Type B pancreatic cell (in vitro differentiated cells): ENCODE results near the gene RSPH1. TPM values are rescaled to one million over a fixed set of nuclear protein-coding genes. Genes with fewer than 3 reads are reported as not detected.

Experiments
- DNase-seq: peaks from one replicate; pipeline ENCODE4 v3.0.0; 2021; ENCODE audit warnings: mixed read lengths; ENCODE audit not compliant: unreplicated experiment; ENCODE audit errors: extremely low spot score
- H3K27ac Mint-ChIP-seq: 2 replicates; pipeline ENCODE4 v1.8.0; 2021; ENCODE audit warnings: mild to moderate bottlenecking, mixed read lengths
- H3K27me3 Mint-ChIP-seq: 2 replicates; pipeline ENCODE4 v1.8.0; 2021; ENCODE audit warnings: mixed read lengths
- H3K36me3 Mint-ChIP-seq: 2 replicates; pipeline ENCODE4 v1.8.0; 2021; ENCODE audit warnings: mixed read lengths
- H3K4me1 Mint-ChIP-seq: one replicate; pipeline ENCODE4 v1.8.0; 2021; ENCODE audit warnings: mixed read lengths; ENCODE audit not compliant: unreplicated experiment
- H3K4me3 Mint-ChIP-seq: 2 replicates; pipeline ENCODE4 v1.8.0; 2021; ENCODE audit warnings: mild to moderate bottlenecking, mixed read lengths
- H3K9me3 Mint-ChIP-seq: 2 replicates; pipeline ENCODE4 v1.8.0; 2021; ENCODE audit warnings: mixed read lengths
- total RNA-seq: library from RNA; stranded (reverse); gene quantifications from 2 replicates; pipeline ENCODE4 v1.2.1, GENCODE V29; 2021; ENCODE audit warnings: low replicate concordance
- TF ChIP-seq, protein P1 (sequence below): fragments of 200-600 bp; sonication (generic); conservative IDR thresholded peaks from 2 replicates; pipeline ENCODE4 v1.5.0; 2021; ENCODE audit warnings: antibody characterized with exemption, mild to moderate bottlenecking

Gene RSPH1
- total RNA-seq, 1 donor from 2014 or later = 5.2 TPM

GRCh38 chr21:42530167-42530518, 34.1 kb upstream of the RSPH1 start:
- DNase-seq = no peak
- peak overlapping the region; percentile 64 for H3K27ac Mint-ChIP-seq
- TF ChIP-seq, protein P1, sequence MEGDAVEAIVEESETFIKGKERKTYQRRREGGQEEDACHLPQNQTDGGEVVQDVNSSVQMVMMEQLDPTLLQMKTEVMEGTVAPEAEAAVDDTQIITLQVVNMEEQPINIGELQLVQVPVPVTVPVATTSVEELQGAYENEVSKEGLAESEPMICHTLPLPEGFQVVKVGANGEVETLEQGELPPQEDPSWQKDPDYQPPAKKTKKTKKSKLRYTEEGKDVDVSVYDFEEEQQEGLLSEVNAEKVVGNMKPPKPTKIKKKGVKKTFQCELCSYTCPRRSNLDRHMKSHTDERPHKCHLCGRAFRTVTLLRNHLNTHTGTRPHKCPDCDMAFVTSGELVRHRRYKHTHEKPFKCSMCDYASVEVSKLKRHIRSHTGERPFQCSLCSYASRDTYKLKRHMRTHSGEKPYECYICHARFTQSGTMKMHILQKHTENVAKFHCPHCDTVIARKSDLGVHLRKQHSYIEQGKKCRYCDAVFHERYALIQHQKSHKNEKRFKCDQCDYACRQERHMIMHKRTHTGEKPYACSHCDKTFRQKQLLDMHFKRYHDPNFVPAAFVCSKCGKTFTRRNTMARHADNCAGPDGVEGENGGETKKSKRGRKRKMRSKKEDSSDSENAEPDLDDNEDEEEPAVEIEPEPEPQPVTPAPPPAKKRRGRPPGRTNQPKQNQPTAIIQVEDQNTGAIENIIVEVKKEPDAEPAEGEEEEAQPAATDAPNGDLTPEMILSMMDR = no peak

DNA sequence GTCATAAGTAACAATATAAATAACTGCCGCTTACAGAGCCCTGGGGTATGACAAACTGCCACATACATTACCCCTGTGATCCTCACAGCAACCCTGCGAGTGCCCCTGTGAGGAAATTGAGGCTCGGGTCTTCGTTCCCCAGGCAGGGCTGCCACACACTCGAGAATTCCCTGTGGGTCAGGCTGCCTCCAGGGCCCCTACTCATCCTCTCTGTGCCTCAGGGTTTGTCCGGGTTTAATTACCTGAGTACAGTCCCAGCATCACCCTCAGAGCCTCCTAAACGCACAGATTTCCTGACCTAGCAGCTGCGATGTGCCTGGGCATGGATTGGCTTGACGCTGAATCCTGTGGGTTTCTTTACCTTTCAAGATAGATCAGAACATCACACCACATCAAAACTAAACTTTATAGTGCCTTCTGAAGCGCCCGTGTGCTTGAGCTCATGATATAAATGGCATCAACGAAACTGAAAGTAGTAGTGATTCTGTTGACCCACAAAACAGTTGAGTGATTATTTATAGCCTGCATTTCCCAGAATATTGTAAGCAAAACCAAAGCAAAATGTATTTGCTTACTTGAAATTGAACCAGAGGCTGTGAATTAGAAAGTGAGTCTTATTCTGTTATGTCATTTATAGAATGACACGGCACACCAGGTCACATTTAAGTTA, 31.6 kb upstream of the RSPH1 start:
- H3K27ac Mint-ChIP-seq = peak overlapping the region; percentile 56
- TF ChIP-seq, protein P1 = no peak
- peaks cover 5% of the 10 kb centered on the region for H3K36me3 Mint-ChIP-seq
- DNase-seq = no peak
- H3K4me3 Mint-ChIP-seq = peak overlapping the region; percentile 28
- H3K27me3 Mint-ChIP-seq = no peaks in the 10 kb centered on the region
- H3K9me3 Mint-ChIP-seq = no peaks in the 10 kb centered on the region
- H3K4me1 Mint-ChIP-seq = peaks cover 43% of the 10 kb centered on the region

More at GRCh38 chr21:42530167-42530518, 34.1 kb upstream of the RSPH1 start:
- Mint-ChIP-seq H3K27me3 (no peaks in the 10 kb centered on the region), H3K36me3 (no peaks in the 10 kb centered on the region), H3K4me1 (peaks cover 35% of the 10 kb centered on the region), H3K4me3 (no peak overlapping the region), H3K9me3 (no peaks in the 10 kb centered on the region)

DNA sequence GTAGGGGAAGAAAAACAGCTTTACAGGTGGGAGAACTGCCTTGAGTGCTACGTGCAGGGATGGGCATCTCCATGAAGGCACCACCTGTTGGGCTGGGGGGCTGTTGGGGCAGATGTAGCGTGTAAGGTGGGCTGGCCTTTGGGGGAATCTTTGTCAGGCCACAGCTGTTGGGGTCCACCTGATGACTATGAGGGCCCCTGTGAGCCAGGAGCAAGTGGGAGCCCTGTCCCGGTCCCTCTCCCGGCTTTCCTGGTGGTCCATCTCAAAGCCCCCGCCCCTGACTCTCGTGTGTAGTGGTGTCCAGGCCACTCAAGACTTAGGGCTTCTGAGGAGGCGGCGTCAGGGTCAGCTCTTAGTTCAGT, 31.1 kb upstream of the RSPH1 start:
- no peaks in the 10 kb centered on the region for H3K27me3 Mint-ChIP-seq
- TF ChIP-seq, protein P1 = no peak
- peak overlapping the region; percentile 97 for H3K27ac Mint-ChIP-seq
- peaks cover 5% of the 10 kb centered on the region for H3K36me3 Mint-ChIP-seq
- no peaks in the 10 kb centered on the region for H3K9me3 Mint-ChIP-seq
- H3K4me3 Mint-ChIP-seq = no peak overlapping the region
- no peak for DNase-seq
- H3K4me1 Mint-ChIP-seq = peaks cover 44% of the 10 kb centered on the region

DNA sequence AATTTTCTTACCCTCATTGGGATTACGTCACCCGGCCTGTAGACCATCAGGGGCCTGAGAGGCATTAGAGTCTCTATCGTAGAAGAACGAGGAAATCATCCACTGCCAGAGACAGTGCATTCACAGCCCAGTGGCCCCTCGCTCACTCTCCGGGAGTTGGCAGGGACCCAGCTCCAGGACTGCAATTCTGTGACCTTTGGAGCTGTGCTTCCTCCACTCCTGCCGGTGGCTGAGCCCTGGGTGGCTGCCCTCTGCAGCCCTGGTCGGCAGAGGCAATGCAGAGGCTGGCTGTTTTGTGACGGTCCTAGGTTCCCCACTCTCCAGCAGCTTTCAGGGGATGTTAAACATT, 30.3 kb upstream of the RSPH1 start:
- no peak for DNase-seq
- H3K4me1 Mint-ChIP-seq = peaks cover 47% of the 10 kb centered on the region
- TF ChIP-seq, protein P1 = no peak

DNA sequence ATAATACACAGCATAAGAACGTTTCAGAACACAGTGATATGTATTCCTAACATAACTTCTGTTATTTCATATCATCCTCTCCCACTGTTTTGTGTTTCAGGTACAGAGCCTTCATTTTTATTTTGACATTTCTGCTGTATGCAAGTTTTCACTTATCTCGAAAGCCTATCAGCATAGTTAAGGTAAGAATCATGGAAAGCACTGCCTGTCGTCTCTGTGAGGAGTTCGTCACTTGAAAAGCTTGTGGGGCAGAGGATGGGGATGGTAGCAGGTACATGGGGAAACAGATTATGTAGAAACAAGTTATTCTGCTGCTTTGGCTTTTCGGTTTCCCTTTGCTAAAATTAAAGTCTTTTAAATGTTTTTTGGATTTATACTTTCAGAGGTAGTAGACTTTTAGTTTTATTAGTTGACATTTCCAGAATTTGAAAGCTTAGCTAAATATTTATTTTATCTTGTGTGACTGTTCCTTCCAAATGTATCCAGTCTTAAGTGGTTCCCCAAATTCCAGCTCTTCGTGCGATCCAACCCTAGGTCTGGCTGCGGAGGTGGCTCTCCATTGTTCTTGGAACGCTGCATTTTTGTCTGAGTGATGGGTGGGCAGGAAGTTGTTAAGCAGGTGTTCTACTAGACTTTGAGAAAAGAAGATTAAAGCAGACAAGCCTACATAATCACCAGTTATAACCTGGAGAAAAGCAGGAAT, 29.8 kb upstream of the RSPH1 start:
- H3K4me1 Mint-ChIP-seq = peaks cover 47% of the 10 kb centered on the region
- peaks cover 5% of the 10 kb centered on the region for H3K36me3 Mint-ChIP-seq
- H3K27me3 Mint-ChIP-seq = no peaks in the 10 kb centered on the region
- H3K4me3 Mint-ChIP-seq = peak overlapping the region; percentile 84
- TF ChIP-seq, protein P1 = no peak
- no peaks in the 10 kb centered on the region for H3K9me3 Mint-ChIP-seq
- no peak for DNase-seq
- peak overlapping the region; percentile 97 for H3K27ac Mint-ChIP-seq

More for the DNA sequence above, 30.3 kb upstream of the RSPH1 start:
- Mint-ChIP-seq H3K9me3 (no peaks in the 10 kb centered on the region), H3K27me3 (no peaks in the 10 kb centered on the region), H3K4me3 (peak overlapping the region; percentile 63), H3K36me3 (peaks cover 5% of the 10 kb centered on the region), H3K27ac (peak overlapping the region; percentile 97)
